Spinal cord (tissue), 10 donors: ENCODE measurements around the gene MIEF1. TPM values are rescaled to one million over a fixed set of nuclear protein-coding genes. Genes with fewer than 3 reads are reported as not detected.

Experiments
- DNase-seq, 6 donors: peaks; one replicate each; pipeline versions ENCODE4 v3.0.0 to v3.0.0-alpha.2; 2013 to 2015; ENCODE audit warnings: low spot score in 6 of 6, low read depth in 4 of 6
- H3K27ac ChIP-seq: one replicate; pipeline ENCODE4 v1.5.1; 2013; ENCODE audit warnings: low read depth, low read length, control low read depth
- H3K27me3 ChIP-seq: one replicate; pipeline ENCODE4 v1.6.1; 2013; ENCODE audit warnings: low read length; ENCODE audit not compliant: control insufficient read depth, insufficient read depth
- H3K36me3 ChIP-seq: one replicate; pipeline ENCODE4 v1.6.1; 2013; ENCODE audit warnings: low read length; ENCODE audit not compliant: control insufficient read depth, insufficient read depth
- H3K4me1 ChIP-seq: one replicate; pipeline ENCODE4 v1.6.1; 2013; ENCODE audit warnings: low read length; ENCODE audit not compliant: control insufficient read depth, insufficient read depth
- H3K4me3 ChIP-seq: one replicate; pipeline ENCODE4 v1.5.1; 2013; ENCODE audit warnings: low read depth, low read length, control low read depth
- H3K9me3 ChIP-seq: one replicate; pipeline ENCODE4 v1.6.1; 2013; ENCODE audit warnings: low read length; ENCODE audit not compliant: control insufficient read depth, insufficient read depth
- WGBS: methylation state at CpG from one replicate; pipeline ENCODE4 v1.1.5; 2013; ENCODE audit warnings: missing lambda C conversion rate; ENCODE audit not compliant: insufficient coverage; 5-methylcytosine and 5-hydroxymethylcytosine counted together
- polyA plus RNA-seq, 2 donors: library from polyadenylated mRNA; unstranded; fragments of 120-200 nt; gene quantifications; one replicate each; pipeline ENCODE4 v1.2.1, GENCODE V29; 2013; ENCODE audit not compliant: insufficient read length in 2 of 2
- total RNA-seq, 2 donors: library from RNA; depleted of rRNA in 1 of 2; stranded (reverse); fragments of 120-200 nt in 1 of 2; fragments of >200 nt in 1 of 2; gene quantifications; one replicate each; pipeline versions ENCODE4 v1.2.3 to v1.2.4, GENCODE V29; 2013 to 2014
- donor health status: healthy.

The MIEF1 gene
- total and polyA plus RNA-seq, 4 donors, result 18.1 to 35.3 (median 28.0) TPM

DNA sequence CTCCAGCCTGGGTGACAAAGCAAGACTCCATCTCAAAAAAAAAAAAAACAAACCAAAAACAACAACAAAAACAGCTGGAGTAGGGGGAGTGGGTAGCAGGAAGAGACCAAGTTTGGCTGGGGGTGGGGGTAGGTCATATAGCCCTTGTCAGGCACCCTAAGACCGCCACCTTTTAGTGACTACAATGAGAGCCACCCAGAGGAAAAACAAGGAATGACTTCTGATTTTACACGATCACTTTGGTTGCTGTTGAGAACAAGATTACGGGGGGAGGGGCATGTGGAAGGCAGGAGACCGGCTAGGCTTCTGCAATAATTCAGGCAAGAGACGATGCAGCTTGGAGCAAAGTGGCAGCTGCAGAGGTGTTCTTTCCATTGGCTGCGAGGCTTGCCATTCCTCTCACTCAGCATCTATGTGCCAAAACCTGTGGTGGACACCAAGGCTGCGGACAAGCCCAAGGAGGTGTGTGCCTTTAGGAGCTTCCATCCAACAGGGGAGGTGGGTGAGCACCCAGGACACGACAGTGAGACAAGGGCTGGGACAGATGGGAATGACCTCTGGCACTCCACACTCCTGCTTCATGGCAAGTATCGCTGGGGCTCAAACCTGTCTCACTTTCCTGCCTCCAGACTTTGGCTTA lies 28.7 kb downstream of the MIEF1 start:
- no peaks in the 10 kb centered on the region for H3K27me3 ChIP-seq
- H3K9me3 ChIP-seq, result no peaks in the 10 kb centered on the region
- peaks cover 57% of the 10 kb centered on the region for H3K36me3 ChIP-seq
- H3K4me3 ChIP-seq, result no peak overlapping the region
- WGBS, result 40% methylated on average over 8 of the region's 9 CpGs
- H3K27ac ChIP-seq, result no peak overlapping the region
- H3K4me1 ChIP-seq, result peaks cover 64% of the 10 kb centered on the region
- peak in 1 of 6 donors; percentile 57 for DNase-seq

DNA sequence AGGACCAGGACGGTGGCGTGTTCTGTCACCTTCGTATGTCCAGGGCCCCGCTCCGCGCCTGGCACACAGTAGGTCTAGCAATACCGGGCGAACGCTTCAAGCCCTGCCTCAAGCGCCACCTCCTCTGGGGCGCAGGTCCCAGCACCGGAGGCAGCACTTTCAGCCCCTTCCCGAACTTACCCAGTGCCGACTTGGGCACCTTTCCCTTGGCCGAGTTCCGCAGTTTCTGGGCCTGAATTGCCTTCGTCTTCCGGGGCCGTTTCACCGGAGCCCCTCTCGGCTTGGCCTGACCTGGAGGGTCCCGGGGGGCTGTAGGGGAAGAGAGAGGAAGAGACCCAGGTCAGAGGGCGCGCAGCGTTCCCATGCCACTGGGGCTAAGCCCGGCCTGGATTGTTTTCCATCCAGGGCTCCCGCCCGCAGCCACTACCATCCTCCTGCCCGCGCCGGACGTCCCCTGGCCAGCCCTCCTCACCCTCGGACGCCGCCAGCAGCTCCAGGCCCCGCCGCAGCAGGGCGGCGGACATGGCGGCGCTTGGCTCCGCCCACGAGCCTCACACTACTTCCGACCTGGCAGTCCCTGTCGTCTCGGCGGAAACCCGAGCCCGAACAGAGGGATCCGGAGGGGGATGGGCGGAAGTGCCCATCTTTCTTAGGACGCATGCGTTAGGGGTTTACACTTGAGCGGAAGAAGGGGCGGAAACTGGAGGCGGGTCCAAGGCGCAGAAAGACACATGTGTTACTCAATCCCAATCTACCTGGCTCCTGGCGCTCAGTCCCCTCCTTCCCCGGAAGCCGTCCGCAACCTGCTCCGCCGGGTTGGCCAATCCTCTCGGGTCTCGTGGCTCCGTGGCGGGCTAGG lies 30.4 kb downstream of the MIEF1 start, which contains the start of gene RPS19BP1:
TSS of gene RPS19BP1 (minus strand) at position 534 of the 859 bp plus-strand sequence. CDS start at position 524, 10 bp downstream.
- Histone ChIP-seq H3K9me3 (no peaks in the 10 kb centered on the region), H3K4me3 (peak within 1 kb of the TSS; percentile 87), H3K27me3 (no peaks in the 10 kb centered on the region), H3K27ac (peak within 1 kb of the TSS; percentile 91), H3K4me1 (peaks cover 56% of the 10 kb centered on the region), H3K36me3 (peaks cover 41% of the 10 kb centered on the region)
- DNase-seq, result peak; percentile 98 to 100 (median 100)
- under 1% methylated on average over 66 of the region's 67 CpGs for WGBS

DNA sequence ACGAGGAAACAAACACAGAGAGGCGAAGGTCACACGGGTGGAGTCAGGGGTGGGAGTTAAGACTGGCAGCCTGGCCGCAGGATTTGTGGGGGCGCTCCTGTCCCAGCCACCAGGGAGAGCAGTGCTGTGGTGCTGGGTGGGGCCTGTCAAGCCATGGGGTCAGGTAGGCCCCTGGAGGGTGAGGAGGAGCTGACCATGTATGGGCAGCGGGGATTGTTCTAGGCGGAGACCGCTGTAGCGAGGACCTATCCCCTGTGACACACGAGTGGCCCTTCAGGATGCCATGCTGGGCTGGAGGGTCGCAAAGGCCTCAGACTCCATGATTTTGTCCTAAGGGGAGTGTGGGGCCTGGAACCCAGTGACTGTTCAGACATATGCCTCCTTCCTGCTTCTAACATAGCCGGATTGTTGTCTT lies 32.0 kb downstream of the MIEF1 start:
- Histone ChIP-seq H3K27ac (no peak overlapping the region), H3K4me3 (no peak overlapping the region), H3K9me3 (no peaks in the 10 kb centered on the region), H3K4me1 (peaks cover 49% of the 10 kb centered on the region), H3K27me3 (no peaks in the 10 kb centered on the region), H3K36me3 (peaks cover 24% of the 10 kb centered on the region)
- 80% methylated on average over 10 of the region's 12 CpGs for WGBS
- DNase-seq, result no peak

DNA sequence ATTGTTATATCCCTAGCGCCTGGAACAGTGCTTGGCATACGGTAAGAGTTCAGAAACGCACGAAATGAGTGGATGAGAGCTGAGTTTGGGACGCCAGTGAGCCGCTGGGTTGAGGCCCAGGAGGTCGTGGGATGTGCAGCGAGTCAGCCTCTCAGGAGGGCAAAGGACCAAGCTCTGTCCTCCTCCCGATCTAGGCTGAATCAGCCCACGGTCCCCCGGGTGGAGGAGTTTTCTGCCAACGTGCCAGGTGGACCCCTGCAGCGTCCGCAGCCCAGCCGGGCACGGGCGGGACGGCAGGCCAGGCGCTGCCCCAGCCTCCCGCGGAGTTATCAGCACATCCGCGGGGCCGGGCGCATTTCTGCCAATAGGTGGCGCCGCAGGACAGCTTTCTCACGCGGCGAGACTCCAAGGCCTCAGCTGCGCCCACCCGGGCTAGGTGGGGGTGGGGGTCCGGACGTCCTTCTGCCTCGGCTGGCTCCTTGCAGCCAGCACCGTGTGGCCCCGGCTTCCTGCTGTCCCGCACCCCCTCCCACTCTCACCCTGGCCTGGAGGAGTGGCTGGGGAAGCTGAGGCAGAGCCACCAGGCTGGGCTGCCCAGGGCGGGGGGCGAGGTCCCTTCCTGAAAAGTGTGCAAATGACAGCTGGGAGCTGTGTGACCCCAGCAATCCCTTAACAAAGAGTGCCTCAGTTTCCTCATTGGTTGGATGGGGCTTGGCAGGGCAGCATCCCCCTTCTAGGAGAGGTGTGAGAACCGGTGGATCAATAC lies 32.7 kb downstream of the MIEF1 start:
- no peak overlapping the region for H3K27ac ChIP-seq
- H3K4me1 ChIP-seq, result peaks cover 43% of the 10 kb centered on the region
- peaks cover 17% of the 10 kb centered on the region for H3K36me3 ChIP-seq
- peak in 5 of 6 donors; percentile 62 to 93 (median 73) for DNase-seq
- no peaks in the 10 kb centered on the region for H3K27me3 ChIP-seq
- no peak overlapping the region for H3K4me3 ChIP-seq
- WGBS, result 8% methylated on average over 35 of the region's 41 CpGs
- H3K9me3 ChIP-seq, result no peaks in the 10 kb centered on the region

DNA sequence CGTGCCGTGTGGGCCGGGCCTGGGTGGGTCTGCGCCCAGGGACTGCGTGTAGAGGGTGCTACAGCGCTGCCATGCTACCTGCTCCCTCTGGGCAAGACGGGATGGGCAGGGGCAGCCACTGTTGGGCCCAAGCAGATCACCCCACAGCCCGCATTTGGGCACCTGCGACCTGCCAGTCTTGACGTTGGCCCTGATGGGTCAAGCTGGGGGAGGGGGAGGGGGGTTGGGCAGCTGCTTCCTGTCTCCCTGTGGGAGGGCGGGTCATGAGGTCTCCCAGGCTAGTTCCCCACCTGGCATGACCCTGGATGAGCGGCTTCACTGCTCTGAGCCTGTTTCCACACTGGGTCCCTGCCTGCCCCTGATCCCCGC lies 33.3 kb downstream of the MIEF1 start:
- H3K9me3 ChIP-seq, result no peaks in the 10 kb centered on the region
- H3K27ac ChIP-seq, result no peak overlapping the region
- no peak for DNase-seq
- peaks cover 40% of the 10 kb centered on the region for H3K4me1 ChIP-seq
- no peaks in the 10 kb centered on the region for H3K27me3 ChIP-seq
- no peak overlapping the region for H3K4me3 ChIP-seq
- H3K36me3 ChIP-seq, result peaks cover 12% of the 10 kb centered on the region
- 43% methylated on average over 10 of the region's 13 CpGs for WGBS

DNA sequence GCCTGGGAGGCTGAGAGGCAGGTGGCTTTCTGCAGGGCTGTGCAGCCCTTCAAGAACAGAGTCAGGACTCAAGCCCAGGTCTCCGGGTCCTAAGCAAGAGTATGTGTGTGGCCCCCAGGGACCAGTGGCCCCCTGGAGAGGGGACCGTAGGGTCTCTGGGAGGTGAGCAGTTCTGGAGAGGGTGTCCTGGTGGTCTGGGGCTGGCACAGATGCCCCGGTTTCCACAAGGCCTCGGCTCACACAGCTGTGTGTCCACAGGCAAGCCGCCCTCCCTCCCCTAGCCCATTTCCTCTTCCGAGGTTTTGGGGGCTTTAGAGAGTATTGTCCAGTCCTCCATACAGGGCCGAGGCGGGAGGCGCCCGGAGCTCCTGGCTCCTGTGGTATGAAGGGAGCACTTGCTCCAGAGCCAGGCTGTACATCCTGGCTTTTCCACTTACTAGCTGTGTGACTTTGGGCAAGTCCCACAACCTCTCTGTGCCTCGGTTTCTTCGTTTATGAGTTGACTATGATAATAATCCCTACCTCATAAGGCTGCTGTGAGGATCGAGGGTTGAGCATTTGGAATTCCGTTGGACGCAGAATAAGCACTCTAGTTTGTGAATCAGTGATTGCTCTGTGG lies 33.9 kb downstream of the MIEF1 start:
- H3K4me1 ChIP-seq, result peaks cover 34% of the 10 kb centered on the region
- DNase-seq, result no peak
- H3K4me3 ChIP-seq, result no peak overlapping the region
- 84% methylated on average over 10 of the region's 15 CpGs for WGBS
- no peaks in the 10 kb centered on the region for H3K27me3 ChIP-seq
- H3K27ac ChIP-seq, result no peak overlapping the region
- peaks cover 6% of the 10 kb centered on the region for H3K36me3 ChIP-seq
- no peaks in the 10 kb centered on the region for H3K9me3 ChIP-seq

DNA sequence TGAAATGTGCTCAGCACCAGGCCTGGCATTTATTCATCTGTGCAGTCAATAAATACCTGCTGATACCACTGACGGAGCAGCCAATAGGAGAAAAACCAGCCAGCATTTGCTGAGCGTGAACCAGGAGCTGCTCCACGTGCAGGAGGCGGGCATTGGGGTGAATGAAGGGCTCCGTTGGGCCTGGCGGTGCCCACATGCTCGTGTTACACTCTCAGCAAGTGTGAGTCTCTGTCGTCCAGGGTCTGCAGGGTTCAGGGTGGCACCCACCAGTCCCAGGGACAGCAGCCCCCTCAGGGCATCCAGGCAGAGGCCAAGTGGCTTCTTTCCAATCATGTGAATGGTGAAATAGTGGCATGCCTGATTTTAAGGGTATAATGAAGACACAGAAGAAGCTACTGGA lies 34.6 kb downstream of the MIEF1 start:
- H3K4me3 ChIP-seq, result no peak overlapping the region
- H3K9me3 ChIP-seq, result no peaks in the 10 kb centered on the region
- no peaks in the 10 kb centered on the region for H3K27me3 ChIP-seq
- H3K36me3 ChIP-seq, result no peaks in the 10 kb centered on the region
- no peak for DNase-seq
- no peak overlapping the region for H3K27ac ChIP-seq
- peaks cover 26% of the 10 kb centered on the region for H3K4me1 ChIP-seq
- WGBS, result 68% methylated on average over 8 of the region's 8 CpGs

DNA sequence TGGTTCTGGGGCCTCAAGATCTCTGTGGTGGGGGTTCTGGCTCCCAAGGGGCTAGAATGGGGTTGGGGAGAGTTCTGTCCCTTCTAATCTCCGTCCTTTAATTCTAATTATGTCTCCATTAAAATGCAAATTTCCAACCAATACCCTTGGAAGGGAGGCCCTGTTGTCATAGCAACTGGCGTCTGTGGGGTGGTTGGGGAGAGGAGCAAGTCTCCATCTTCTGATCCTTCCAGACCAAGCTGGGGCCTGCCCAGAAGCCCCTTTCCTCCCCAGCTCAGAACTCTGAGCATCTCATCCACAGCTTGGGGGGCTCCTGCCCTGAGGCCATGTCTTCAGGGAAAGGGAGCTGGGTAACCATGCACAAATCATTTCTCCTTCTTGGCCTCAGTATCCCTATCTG lies 35.9 kb downstream of the MIEF1 start:
- Histone ChIP-seq H3K4me1 (peaks cover 20% of the 10 kb centered on the region), H3K27me3 (no peaks in the 10 kb centered on the region), H3K9me3 (no peaks in the 10 kb centered on the region), H3K27ac (no peak overlapping the region), H3K36me3 (no peaks in the 10 kb centered on the region), H3K4me3 (no peak overlapping the region)
- peak in 1 of 6 donors; percentile 74 for DNase-seq
- no CpG with 5 or more reads among the region's 2 CpGs for WGBS

DNA sequence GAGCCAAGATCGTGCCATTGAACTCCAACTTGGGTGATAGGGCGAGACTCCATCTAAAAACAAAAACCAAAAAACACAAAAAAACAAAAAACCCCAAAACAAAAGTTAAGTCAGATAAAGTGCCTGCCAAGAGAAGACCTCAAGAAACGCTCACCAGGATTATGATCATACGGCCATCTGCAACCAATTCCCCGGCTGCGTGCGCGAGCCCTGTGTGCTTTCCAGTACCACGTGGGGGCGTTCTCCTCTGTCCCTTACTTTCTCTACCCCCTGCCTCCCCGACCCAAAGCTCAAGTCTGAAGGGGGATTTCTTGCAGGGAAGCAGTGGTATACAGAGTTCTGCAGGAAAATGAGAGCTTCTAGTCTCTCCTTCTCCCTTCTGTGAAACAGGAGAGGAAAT lies 41.0 kb downstream of the MIEF1 start:
- H3K4me3 ChIP-seq, result no peak overlapping the region
- peak in 1 of 6 donors; percentile 74 for DNase-seq
- 17% methylated on average over 6 of the region's 11 CpGs for WGBS
- H3K27me3 ChIP-seq, result peaks cover 18% of the 10 kb centered on the region
- peaks cover 10% of the 10 kb centered on the region for H3K4me1 ChIP-seq
- no peak overlapping the region for H3K27ac ChIP-seq
- no peaks in the 10 kb centered on the region for H3K36me3 ChIP-seq
- H3K9me3 ChIP-seq, result no peaks in the 10 kb centered on the region
